Subcutaneous abdominal adipose tissue (tissue), 5 donors: ENCODE measurements around the gene AHNAK.

ENCODE experiments used
- H3K27ac ChIP-seq: one replicate; pipeline ENCODE4 v1.7.0; 2013; ENCODE audit warnings: low read depth, mild to moderate bottlenecking, inconsistent platforms, low read length, moderate library complexity
- H3K27me3 ChIP-seq, 5 donors: one replicate each; pipeline ENCODE4 v1.7.0; 2013; ENCODE audit warnings: low read length in 5 of 5, inconsistent platforms in 1 of 5; ENCODE audit not compliant: control insufficient read depth in 5 of 5, insufficient read depth in 4 of 5
- H3K36me3 ChIP-seq, 5 donors: one replicate each; pipeline ENCODE4 v1.7.0; 2013; ENCODE audit warnings: low read length in 5 of 5; ENCODE audit not compliant: control insufficient read depth in 5 of 5, insufficient read depth in 5 of 5
- H3K4me1 ChIP-seq, 5 donors: one replicate each; pipeline ENCODE4 v1.7.0; 2013; ENCODE audit warnings: low read length in 5 of 5, mild to moderate bottlenecking in 3 of 5, moderate library complexity in 1 of 5; ENCODE audit not compliant: control insufficient read depth in 5 of 5, insufficient read depth in 5 of 5
- H3K4me3 ChIP-seq, 5 donors: one replicate each; pipeline ENCODE4 v1.7.0; 2013; ENCODE audit warnings: low read length in 5 of 5, low read depth in 1 of 5
- H3K9ac ChIP-seq, 5 donors: one replicate each; pipeline ENCODE4 v1.7.0; 2013; ENCODE audit warnings: low read length in 5 of 5, mild to moderate bottlenecking in 4 of 5, moderate library complexity in 3 of 5
- H3K9me3 ChIP-seq, 5 donors: one replicate each; pipeline ENCODE4 v1.7.0; 2013; ENCODE audit warnings: low read length in 5 of 5; ENCODE audit not compliant: control insufficient read depth in 5 of 5
- donor health status: healthy.
- donor health status: healthy.
- donor health status: healthy.
- donor health status: healthy.
- donor health status: healthy.

Gene AHNAK

GRCh38 chr11:62507125-62507422 lies 39.5 kb downstream of the AHNAK start:
- Histone ChIP-seq H3K9ac (peak overlapping the region in 2 of 5 donors; percentile 20 to 46), H3K4me3 (no peak overlapping the region), H3K4me1 (peaks cover 10 to 57% (median 46%) of the 10 kb centered on the region in 5 donors), H3K9me3 (no peaks in the 10 kb centered on the region), H3K27me3 (no peaks in the 10 kb centered on the region), H3K36me3 (peaks cover 0 to 1% (median 0%) of the 10 kb centered on the region in 5 donors), H3K27ac (peak overlapping the region; percentile 86)

GRCh38 chr11:62506413-62507124 lies 40.0 kb downstream of the AHNAK start:
- Histone ChIP-seq H3K4me1 (peaks cover 15 to 62% (median 51%) of the 10 kb centered on the region in 5 donors), H3K4me3 (no peak overlapping the region), H3K9ac (peak overlapping the region in 3 of 5 donors; percentile 20 to 46 (median 35)), H3K36me3 (no peaks in the 10 kb centered on the region), H3K27me3 (no peaks in the 10 kb centered on the region), H3K27ac (peak overlapping the region; percentile 86), H3K9me3 (no peaks in the 10 kb centered on the region)

GRCh38 chr11:62505440-62506091 lies 41.0 kb downstream of the AHNAK start:
- Histone ChIP-seq H3K4me1 (peaks cover 16 to 73% (median 60%) of the 10 kb centered on the region in 5 donors), H3K4me3 (peak overlapping the region; percentile 37 to 66 (median 52)), H3K9me3 (no peaks in the 10 kb centered on the region), H3K27ac (peak overlapping the region; percentile 67), H3K9ac (peak overlapping the region in 1 of 5 donors; percentile 72), H3K27me3 (no peaks in the 10 kb centered on the region), H3K36me3 (no peaks in the 10 kb centered on the region)

GRCh38 chr11:62505059-62505439 lies 41.6 kb downstream of the AHNAK start:
- Histone ChIP-seq H3K27ac (peak overlapping the region; percentile 67), H3K36me3 (no peaks in the 10 kb centered on the region), H3K9ac (peak overlapping the region in 2 of 5 donors; percentile 20 to 72), H3K27me3 (no peaks in the 10 kb centered on the region), H3K9me3 (no peaks in the 10 kb centered on the region), H3K4me3 (peak overlapping the region; percentile 37 to 66 (median 52)), H3K4me1 (peaks cover 16 to 78% (median 65%) of the 10 kb centered on the region in 5 donors)

GRCh38 chr11:62504158-62504973 lies 42.2 kb downstream of the AHNAK start:
- no peak overlapping the region for H3K4me3 ChIP-seq
- no peaks in the 10 kb centered on the region for H3K27me3 ChIP-seq
- H3K27ac ChIP-seq, result peak overlapping the region; percentile 67
- H3K4me1 ChIP-seq, result peaks cover 20 to 85% (median 72%) of the 10 kb centered on the region in 5 donors
- H3K36me3 ChIP-seq, result no peaks in the 10 kb centered on the region
- no peak overlapping the region for H3K9ac ChIP-seq
- no peaks in the 10 kb centered on the region for H3K9me3 ChIP-seq

GRCh38 chr11:62502030-62502730 lies 44.4 kb downstream of the AHNAK start:
- Histone ChIP-seq H3K4me1 (peaks cover 12 to 71% (median 61%) of the 10 kb centered on the region in 5 donors), H3K4me3 (no peak overlapping the region), H3K27me3 (no peaks in the 10 kb centered on the region), H3K36me3 (no peaks in the 10 kb centered on the region), H3K27ac (peak overlapping the region; percentile 86), H3K9me3 (no peaks in the 10 kb centered on the region), H3K9ac (peak overlapping the region in 3 of 5 donors; percentile 8 to 51 (median 17))

- H3K4me1 ChIP-seq, result peaks cover 12 to 68% (median 59%) of the 10 kb centered on the region in 5 donors
- peak overlapping the region; percentile 86 for H3K27ac ChIP-seq
- H3K4me3 ChIP-seq, result no peak overlapping the region
- H3K36me3 ChIP-seq, result no peaks in the 10 kb centered on the region
- no peaks in the 10 kb centered on the region for H3K27me3 ChIP-seq
- peak overlapping the region in 1 of 5 donors; percentile 8 for H3K9ac ChIP-seq
- H3K9me3 ChIP-seq, result no peaks in the 10 kb centered on the region
Observed at GRCh38 chr11:62501432-62501891, 45.1 kb downstream of the AHNAK start.

GRCh38 chr11:62500650-62501030 lies 46.0 kb downstream of the AHNAK start:
- H3K36me3 ChIP-seq, result no peaks in the 10 kb centered on the region
- H3K27me3 ChIP-seq, result no peaks in the 10 kb centered on the region
- peak overlapping the region; percentile 86 for H3K27ac ChIP-seq
- no peak overlapping the region for H3K4me3 ChIP-seq
- peak overlapping the region in 2 of 5 donors; percentile 9 to 17 for H3K9ac ChIP-seq
- H3K9me3 ChIP-seq, result no peaks in the 10 kb centered on the region
- H3K4me1 ChIP-seq, result peaks cover 12 to 64% (median 53%) of the 10 kb centered on the region in 5 donors

- Histone ChIP-seq H3K9ac (peak overlapping the region in 2 of 5 donors; percentile 9 to 17), H3K27me3 (no peaks in the 10 kb centered on the region), H3K27ac (peak overlapping the region; percentile 86), H3K36me3 (no peaks in the 10 kb centered on the region), H3K4me1 (peaks cover 12 to 60% (median 47%) of the 10 kb centered on the region in 5 donors), H3K9me3 (no peaks in the 10 kb centered on the region), H3K4me3 (no peak overlapping the region)
Observed at GRCh38 chr11:62499944-62500649, 46.5 kb downstream of the AHNAK start.
